Inflammatory macrophage treated with lipopolysaccharide for 1 hour (primary cell): ENCODE results near the gene DNAJB9.

Experiments
- DNase-seq, 2 donors: peaks; one replicate each; pipeline ENCODE4 v3.0.0-alpha.2; 2020 to 2022

DNAJB9 gene

DNA sequence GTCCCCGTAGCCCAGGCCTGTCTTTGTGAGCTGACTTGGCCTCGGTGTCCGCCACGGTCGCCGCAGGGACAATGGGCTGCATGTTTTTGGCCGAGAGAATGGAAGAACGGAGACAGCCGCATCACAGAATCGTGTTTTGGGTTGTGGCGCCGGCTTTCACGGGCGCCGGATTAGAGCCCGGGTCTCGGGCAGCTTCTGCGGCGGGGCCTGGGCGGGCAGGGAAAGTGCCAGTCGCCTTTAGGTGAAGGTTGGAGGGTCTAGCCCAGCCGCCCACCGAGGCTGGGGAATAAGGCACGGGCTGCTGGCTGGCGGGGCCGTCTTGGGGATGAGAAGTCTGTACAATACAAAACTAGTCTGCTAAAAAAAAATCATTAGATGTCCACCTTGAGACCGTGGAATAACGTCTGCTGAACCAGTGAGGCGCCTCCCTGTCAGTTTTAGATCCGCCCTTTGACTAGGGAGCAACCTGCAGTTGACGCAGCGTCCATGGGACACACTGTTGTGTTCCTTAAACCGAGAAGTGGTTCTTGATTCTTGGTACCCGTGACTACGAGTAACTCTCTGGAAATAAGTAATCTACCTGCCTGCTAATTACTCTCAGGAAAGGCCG lies 577 bp downstream of the DNAJB9 start:
- peak; percentile 57 to 76 for DNase-seq

DNA sequence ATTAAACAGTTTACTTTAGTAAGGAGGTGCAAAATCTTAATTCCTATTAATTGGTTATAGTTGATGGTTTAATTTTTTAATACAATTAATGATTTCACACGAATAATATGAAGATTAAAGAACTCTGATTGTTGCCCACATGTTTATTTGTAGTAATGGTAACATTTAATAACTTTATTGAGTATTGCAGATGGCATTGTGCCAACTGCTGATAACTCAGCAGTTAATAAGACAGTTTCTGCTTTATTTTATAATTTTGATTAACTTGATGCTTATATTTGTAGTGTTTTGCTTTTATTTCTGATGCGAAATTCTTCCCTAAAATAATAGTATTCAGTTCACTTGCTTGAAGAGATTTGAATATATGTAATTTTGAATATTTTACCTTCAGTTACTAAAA lies 2.8 kb downstream of the DNAJB9 start:
- DNase-seq = no peak

DNA sequence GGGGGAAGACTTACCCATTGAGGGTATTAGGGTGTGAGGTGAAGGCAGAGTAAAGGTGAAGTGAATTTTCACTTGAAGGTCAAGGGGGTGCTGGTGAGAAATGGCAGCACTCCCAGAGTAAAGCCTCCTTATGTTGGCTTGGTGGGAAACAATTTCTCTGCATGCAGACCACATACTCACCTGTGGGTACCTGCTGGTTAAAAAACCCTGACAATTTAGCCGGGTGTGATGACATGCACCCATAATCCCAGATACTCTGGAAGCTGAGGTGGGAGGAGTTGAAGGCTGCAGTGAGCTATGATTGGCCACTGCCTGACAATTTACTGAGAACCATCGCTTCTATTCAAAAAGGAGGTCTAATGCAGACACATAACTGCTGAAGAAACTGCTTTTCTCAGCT lies 5.5 kb downstream of the DNAJB9 start:
- no peak for DNase-seq

DNA sequence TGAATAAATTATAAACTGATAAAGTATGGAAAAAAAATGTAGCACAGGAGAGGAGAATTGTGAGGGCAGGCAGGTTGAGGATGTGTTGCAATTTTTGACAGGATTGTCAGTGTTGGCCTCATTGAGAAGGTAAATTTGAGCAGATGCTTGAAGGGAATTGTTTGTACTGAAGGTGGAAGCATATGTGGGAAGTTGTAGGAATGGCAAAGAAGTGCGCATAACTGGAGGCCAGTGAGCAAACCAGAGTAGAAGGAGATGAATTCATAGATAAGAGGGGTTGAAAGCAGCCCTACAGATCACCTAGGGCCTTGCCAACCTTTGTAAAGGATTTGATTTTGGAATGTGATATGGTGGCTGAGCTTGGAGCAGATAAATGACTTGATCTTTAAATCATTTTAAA lies 6.4 kb downstream of the DNAJB9 start:
- DNase-seq = no peak

DNA sequence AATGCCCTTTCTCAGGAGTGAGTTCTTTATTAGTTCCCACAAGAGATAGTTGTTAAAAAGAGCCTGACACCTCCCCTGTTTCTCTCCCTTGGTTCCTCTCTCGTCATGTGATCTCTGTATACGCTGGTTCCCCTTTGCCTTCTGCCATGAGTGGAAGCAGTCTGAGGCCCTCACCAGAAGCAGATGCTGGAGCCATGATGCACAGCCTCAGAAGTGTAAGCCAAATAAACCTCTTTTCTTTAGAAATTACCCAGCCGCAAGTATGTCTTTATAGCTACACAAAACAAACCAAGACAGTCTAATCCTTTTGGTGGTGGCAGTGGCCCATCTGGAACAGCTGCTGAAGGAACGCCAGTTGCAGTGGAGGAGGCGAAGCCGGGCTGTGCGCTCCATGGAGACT lies 9.3 kb downstream of the DNAJB9 start:
- DNase-seq = no peak

DNA sequence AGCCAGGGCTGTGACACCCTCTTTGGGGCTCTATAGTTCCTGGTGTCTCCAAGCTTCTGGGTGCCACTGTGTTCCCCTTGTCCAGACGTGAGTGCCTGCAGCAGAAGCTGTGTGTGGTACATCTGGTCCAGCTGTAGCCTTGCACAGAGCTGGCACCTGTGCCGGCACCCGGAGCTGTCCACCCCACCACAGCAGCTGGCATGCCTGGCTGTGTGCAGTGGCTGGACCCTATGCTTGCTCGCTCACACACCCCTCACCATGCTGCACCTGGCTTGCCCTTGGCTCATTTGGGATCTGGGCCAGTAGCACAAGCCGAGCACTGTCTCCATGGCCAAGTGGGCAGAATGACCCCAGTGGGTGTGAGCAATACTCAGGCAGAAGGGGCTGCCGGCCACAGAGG lies 10.6 kb downstream of the DNAJB9 start:
- no peak for DNase-seq

DNA sequence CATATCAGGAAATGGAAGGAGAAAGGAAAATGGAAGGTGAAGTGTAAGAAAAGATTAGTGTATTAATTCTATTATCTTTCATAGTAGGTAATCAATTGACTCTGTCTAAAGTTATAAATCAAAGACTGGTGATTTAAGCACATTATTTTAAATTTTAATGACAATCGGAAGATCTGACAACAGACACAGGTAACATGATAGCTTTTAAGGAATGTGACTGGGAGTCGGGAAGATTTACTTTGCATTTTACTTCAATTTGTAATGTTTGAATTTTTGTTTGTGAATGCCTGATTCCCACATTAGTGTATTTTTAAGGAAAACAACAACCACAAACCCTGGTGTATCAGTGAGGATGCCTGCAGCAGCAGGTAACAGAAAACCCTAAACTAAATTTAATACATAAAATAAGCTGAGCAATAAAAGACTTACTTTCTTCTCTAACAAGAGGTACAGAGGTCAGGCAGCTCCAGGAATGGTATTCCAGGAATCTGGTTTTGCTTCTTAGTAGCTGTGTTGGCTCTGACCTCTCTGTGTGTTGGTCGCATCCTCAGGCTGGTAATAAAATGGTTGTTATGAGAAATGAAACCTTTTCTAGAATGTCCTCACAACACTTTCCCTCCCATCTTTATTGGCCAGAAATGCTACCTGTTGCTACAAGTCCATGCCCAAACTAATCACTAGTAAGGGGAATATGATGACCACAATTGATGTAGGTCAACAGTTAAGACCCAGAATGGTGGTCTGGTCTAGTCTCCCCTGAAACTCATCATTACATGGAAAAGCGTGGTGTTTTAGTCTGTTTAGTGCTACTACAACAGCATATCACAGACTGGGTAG lies 12.2 kb downstream of the DNAJB9 start:
- no peak for DNase-seq

DNA sequence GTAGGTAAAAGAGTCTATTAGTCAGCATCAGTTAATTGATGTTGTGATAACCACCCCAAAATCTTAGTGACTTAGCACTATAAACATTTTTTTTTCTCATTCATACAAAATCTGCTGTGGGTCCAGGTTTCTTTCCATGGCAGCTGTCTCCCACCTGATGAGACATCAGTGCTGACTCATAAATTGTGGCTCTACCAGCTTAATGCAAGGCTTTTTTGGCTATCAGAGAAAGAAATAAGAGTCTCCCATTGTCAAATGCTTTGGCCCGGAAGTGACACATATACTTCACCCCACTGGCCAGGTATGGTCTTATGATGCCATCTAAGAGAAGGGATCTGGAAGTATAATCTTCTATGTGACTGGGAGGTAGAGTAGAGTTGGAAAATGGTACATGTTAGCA lies 14.5 kb downstream of the DNAJB9 start:
- DNase-seq = no peak

DNA sequence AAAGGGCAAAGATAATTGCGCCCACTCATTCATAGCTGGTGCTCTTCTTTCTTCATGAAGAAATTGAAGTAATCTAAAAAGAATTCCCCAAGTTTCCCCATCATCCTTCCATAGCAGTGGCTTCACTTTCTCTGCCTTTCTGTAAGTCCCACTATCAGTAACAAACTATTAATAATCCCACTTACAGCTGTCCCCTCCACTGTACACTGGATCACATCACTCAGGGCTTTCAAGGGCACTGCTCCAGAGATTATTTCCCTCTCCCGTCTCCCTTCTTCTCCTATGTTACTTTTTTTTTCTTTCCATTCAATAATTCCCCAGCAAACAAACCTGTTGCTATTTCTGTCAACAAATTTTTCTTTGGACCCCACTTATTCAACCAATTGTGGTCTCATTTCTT lies 16.2 kb downstream of the DNAJB9 start:
- peak in 1 of 2 donors; percentile 11 for DNase-seq

DNA sequence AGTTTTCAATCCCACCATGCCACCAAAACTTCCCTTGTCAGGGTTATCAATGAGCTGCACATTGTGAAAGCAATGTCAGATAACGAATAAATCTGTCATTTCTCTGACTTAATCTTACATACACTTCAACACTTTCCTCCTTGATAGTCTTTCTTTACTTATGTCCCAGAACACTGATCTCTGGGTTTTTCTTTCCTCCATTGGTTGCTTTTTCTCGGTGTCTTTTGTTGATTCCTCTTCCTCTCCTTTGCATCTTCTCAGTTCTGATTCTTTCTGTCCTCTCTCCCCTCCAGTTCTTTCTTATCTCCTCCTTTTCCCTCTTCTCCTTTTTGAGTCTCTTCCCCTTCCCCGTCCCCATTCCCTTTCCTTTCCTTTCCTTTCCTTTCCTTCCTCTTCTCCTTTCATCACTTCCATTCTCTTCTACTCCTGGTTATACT lies 16.6 kb downstream of the DNAJB9 start:
- DNase-seq = no peak

DNA sequence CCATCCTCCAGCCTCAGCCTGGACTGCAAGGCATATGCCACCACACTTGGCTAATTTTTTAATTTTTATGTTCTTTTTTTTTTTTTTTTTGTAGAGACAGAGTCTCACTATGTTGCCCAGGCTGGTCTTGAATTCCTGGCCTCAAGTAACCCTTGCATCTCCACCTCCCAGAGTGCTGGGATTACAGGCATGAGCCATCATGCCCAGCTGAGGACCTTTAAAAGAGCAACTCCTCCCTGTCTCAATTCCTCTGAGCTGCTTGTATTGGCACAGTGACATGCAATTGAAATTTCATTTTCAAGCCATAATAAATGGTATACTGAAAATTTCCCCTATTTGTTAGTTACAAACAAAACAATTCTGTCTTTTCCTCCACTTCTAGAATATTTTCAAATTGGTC lies 19.5 kb downstream of the DNAJB9 start:
- no peak for DNase-seq

DNA sequence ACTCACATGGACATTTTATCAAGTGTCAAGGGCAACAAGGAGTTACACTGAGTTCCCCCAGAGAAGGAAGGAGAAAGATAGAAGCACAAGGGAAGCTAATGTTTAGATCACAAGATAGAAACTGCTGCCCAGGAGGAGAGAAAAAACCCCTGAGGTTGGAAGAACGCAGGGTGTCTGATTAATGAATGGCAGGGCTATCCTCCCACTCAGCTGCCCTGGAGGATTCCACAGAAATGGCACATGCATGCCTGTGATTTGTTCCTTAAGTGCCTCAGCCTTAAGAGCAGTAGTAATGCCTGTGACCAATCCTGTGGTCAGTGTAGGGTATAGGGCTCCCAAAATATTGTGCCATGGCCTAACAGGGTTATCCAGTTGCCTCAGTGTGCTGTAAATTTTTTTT lies 20.2 kb downstream of the DNAJB9 start:
- DNase-seq = no peak

DNA sequence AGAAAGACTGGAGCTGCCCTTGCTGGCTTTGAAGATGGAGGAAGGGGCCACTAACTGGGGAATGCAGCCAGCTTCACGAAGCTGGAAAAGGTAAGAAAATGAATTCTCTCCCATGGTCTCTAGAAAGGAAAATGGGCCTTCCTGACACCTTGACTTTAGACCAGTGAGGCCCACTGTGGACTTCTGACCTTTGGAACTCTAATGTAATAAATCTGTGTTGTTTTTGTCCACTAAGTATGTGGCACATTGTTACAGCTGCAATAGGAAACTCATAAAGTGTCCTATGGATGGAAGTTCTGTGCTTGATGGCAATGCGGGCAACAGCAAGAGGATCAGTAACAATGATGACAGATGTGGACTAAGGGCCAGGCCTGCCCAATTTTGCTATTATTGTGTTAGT lies 20.9 kb downstream of the DNAJB9 start:
- DNase-seq = no peak

DNA sequence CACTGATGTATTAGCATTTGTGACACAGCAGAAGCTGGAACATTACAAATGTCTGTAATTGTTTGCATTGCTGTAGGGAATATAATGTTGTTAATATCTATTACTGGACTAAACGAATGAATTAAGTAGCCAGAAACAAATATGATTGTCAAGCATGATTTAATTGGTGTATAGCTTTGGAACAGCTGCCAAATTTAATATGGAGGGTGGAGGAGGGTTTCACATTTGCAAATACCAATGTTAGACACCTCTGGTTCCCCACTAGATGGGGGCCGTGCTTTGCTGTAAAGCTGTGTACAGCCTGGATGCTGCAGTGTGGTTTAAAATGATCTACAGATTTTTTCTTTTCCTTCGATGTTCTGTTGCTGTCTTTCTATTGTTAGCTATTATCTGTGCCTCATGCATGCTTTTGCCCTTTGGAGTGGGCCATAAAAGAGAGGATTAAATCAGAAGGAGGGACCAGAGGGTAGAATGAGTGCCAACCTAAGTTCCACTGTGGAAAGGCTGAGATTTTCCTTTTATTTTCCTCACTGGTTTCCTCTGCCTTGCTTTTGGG lies 23.1 kb downstream of the DNAJB9 start:
- no peak for DNase-seq

DNA sequence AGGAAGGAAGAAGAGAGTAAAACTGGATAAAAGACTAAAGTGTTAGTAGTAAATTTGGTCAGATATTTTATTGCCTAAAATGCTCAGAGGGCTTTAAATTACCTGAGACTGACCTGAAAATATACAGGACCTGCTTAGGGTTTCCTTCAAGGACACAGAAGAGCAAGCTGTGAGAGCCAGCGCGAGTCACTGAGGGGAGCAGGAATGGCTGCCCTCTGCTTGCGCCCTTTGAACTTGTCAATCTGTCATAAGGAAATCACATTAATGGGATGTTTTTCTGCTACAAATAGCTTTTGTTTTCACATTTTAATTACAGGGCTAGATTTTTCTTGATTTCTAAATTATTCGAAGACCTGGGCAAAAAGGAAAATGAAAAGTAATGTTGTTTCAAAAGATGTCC lies 26.9 kb downstream of the DNAJB9 start:
- DNase-seq = no peak

DNA sequence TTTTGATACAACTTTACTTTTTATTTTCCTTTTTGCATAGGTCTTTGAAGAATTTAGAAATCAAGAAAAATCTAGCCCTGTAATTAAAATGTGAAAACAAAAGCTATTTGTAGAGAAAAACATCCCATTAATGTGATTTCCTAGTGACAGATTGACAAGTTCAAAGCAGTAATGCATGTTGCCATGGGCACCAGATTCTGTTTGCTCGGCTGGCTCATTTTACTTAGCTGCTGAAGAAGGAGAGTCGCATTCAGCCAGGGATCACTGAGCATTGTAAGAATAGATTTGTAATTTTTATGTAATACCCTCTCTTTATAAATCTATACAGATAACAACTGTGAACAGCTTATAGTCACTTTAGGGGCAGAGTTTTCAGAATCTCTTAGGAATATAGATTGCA lies 28.5 kb downstream of the DNAJB9 start:
- DNase-seq = no peak

DNA sequence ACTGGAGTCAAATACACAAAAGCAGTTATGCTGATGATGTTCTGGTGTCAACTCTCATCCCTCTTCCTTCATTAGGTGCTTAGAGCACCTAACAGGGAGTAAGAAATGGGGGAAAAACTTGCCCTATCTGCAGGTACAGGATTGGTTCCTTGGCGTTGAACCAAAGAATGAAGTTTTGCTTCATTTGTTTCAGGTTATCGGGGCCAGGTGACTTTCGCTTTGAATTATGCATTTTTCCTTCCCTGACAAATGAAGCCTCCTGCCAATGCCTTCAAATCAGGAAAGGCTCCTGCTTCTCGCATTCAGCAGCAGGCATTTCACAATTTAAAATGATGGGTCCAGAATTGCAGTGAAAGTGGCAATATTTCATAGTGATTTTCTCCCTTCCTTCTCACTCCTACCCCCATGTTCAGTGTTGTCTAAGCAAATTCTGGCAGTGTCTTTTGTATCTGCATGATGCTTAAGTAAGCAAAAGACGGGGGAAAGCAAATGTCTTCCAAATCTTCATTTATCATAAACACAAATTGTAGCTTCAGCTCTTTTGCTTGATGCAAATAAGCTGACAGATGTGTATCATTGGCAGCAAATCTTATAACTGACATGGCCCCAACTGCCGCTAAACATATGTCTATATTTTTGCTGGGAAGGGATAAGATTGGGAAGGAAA lies 29.4 kb downstream of the DNAJB9 start:
- DNase-seq = no peak

DNA sequence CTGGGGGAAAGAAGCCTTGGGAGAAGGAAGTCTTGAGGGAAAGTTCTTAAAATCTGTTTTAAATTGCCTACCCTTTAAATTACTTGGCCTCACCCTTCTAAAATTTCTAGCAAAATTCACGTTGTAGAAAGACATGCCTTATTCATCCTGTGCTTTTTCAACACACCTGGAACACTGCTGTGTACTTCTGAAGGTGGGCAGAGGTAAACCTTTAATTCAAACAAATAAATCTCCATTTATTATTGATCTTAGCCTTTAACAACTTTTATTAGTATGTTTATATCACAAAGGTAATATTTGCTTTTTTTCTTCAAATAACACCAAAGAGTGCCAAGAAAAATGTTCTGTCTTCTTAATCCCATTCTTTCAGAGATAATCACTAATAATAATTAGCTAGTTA lies 30.7 kb downstream of the DNAJB9 start:
- DNase-seq = no peak

DNA sequence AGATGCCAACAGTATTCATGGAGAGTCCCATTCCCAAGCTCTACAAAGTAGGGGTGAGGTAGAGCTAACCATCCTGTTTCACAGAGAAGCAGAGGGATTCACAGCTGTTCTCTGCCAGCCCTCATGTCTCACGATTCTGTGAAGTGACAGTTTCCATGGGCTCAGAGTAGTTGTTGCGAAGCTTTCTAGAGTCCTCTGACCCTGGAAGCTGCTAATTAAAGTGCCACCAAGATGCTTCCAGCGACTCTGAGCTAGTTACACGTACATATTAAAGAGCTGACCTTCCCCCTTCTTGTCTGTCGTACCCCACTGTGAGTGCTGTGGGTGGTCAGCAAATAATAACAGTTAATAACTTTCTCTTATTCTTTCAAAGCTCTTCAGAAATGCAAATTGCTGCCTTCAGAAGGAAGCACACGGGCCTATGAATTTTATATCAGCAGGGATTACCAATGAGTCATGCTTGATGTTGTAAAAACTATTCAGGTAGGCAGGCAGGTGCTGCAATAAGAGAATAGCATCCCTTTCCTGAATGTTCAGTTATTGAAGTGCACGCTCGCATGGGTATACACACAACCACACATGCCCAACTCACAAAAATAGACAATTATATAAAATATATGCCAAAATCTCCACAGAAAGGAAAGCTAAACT lies 34.1 kb downstream of the DNAJB9 start:
- DNase-seq = no peak

DNA sequence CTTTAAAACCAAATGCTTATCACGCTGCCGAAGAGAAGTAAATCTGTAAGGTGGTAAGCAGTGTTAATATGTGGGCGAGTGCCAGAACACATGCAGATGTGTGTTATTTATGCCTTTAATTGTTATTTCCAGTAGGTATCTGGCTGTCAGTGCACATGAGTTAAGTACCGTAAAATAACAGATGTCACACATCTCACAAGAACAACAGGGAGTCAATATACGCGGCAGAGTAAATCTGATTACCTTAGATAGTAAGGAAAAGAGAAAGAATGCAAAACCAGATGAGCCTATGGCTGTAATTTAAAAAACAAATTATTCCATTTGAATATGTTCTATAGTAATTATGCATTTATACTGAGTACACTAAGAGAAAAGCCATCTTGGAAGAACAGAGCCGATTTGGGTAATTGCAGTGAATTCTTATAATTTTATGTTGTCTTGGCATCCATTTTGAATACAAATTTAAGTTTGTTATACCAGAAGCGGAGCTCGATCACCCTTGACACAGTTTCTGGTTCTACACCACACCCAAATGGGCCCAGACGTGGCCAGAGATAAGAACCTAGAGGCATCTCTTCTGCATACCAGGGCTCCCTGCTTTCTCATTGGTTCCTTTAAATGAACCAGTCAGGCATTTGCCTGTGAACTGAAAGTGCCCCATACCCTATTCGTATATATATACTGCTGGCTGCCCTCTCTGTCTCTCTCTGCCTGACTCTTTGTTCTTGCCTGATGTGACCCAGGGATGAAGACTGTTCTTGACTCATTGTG lies 34.8 kb downstream of the DNAJB9 start:
- no peak for DNase-seq

DNA sequence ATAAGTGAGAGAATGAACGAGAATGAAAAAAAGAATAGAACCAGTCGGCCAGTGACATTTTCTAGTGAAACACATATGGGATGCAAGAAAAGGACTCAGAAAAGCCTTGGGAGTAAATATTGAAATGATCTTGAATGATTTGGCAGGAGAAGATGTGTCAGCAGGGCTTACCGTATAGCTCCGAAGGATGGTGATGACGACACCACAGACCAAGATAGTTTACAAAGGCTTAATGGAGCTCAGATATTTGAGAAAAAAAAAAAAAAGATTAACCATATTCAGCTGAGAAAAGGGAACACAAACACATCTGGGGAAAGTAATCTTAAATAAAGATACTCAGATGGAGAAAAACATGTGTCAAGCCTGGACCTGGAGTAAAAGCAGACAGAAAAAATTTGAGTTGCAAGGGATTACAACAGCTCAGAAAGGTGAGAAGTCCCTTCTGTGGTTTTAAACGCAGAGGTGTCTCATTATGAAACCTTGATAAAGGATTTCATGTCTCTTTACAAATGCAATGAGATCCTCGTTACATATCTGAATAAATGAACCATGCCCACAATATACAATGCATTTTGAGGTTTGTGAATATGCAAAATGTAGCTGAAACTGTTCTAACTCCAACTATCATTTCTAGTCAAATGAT lies 36.0 kb downstream of the DNAJB9 start:
- no peak for DNase-seq

DNA sequence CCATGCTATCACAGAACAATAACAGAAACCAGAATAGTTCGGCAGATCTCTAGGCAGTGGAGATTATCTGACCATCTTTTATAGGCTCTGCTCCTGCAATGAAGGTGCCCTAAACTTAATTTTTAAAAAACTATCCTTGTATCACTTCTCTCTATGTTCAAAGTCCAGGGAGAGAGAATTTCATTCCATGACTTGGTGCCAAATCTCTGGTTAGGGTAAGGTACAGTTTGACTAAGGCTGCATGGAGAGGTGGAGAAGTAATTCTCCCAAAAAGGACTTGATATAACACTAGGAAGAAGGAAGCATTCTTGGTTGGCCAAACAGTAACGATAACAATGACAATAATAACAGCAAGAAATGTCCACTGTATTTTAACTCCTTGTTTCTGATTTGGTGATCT lies 40.0 kb downstream of the DNAJB9 start:
- DNase-seq = no peak
